SHP77 (cell line): ENCODE data around the gene GARIN5B.
"Not testable (repeated sequence)": the region's sequence is repeated elsewhere in the genome, so short reads cannot be mapped to it uniquely, and the experiment has no call there.

Experiments used
- DNase-seq, 2 experiments: peaks; one replicate each; lab custom pipeline; 2025; lab: John Stamatoyannopoulos, UW

The GARIN5B gene

DNA sequence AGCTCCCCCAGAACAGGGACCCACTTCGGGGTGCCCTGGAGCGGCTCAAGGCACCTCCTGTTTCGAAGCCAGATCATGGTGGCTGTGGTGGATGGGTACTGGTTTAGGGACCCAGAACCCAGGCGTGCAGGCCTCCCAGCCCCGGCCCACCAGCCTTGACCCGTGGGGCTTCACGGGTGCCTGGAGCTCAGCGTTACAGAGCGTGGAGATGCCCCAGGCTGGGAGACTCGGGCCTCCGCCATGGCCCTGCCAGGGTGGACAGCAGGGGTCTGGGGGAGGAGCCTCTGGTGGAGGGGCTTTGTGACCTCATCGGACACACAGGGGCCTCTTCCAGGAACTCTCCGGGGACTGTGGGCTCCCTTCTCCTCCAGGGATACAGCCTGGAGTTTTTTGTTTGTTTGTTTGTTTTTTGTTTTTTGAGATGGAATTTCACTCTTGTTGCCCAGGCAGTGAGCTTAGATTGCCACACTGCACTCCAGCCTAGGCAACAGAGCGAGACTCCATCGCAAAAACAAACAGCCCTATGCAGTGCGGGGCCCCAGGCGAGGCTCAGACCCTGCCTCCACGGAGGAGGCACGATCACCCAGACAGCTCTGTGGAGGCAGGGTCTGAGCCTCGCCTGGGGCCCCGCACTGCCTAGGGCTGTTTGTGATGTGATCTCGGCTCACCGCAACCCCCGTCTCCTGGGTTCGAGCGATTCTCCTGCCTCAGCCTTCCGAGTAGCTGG lies at the start of gene GARIN5B:
GARIN5B (minus strand) TSS at position 271 of the 727 bp plus-strand sequence; CDS start at position 77, 194 bp downstream.
- no peak for DNase-seq

DNA sequence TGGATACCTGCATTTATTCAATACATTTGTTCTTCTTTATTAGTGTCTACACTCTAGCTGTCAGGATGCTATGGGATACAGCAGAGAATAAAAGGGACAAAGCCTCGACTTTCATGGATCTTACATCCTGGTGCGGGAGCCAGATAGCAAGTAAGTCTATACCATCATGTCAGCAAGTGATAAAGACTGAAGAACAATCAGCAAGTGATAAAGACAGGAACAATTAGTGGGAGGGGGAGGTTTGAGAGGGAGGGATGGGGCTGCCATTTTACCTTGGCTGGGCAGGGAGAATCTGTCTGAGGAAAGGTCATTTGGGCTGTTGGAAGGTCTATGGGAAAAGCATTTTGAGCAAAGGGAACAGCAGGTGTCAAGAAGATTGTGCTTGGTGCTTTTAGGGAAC lies 47.1 kb upstream of the GARIN5B start:
- no peak for DNase-seq

DNA sequence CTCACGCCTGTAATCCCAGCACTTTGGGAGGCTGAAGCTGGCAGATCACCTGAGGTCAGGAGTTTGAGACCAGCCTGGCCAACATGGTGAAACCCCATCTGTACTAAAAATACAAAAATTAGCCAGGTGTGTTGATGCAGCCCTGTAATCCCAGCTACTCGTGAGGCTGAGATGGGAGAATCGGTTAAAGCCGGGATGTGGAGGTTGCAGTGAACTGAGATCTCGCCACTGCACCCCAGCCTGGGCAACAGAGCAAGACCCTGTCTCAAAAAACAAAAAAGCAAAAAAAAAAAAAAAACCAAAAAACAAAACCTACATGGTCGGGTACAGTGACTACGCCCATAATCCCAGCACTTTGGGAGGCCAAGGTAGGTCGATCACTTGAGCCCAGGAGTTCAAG lies 46.1 kb upstream of the GARIN5B start:
- not testable (repeated sequence) for DNase-seq

- no peak for DNase-seq
Observed at GRCh38 chr19:55408533-55408872, 45.4 kb upstream of the GARIN5B start.

- DNase-seq: peak; percentile 99
Observed at GRCh38 chr19:55407800-55408532, 44.9 kb upstream of the GARIN5B start.

DNA sequence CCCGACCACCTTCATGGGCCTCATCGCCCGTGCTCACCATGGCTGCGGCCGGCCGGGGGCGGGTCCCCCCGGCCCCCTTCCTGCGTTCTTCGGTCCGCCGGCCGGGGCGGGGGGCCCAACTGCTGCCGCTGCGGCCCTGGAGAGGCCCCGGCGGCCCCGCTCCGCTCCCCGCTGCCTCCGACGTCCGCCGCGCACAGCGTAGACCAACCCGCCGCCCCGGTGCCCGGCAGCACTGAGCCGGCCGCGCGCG lies 44.4 kb upstream of the GARIN5B start, which contains the start of gene UBE2S:
UBE2S (minus strand) TSS at position 239 of the 250 bp plus-strand sequence; CDS start at position 40, 199 bp downstream.
- not testable (repeated sequence) for DNase-seq

DNA sequence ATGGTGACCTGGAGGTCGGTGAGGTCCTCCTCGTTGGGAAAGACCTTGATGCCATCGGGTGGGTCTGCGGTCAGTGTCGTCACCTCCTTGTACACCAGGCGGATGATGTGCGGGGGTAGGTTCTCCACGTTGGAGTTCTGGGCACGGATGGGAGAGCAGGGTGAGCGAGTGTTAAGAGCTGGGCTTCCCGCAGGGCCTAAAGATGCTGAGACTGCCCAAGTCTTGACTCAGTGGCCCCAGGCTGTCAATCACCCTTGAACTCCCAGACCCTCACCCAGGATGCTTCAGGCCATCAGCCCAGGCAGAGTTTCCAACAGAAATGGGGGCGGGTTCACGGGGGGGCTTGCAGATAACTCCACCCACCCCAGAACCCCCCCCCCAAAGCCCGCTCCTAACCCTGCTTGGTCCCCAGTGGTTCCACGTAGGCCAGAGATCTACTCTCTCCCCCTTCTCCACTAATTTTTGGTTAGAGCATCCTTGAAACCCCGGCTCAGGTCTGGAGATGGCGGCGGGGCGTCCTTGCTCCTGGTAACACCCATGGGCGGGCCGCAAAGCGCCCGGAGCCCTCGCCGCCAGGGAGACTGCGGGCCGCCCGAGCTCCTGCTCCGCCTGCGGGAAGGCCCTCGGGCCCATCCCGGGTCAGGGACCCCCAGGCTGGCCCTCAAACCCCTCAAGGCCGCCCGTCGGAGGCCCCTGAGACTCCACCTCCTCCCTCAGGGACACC lies 43.9 kb upstream of the GARIN5B start:
- DNase-seq: no peak

- no peak for DNase-seq
Observed at GRCh38 chr19:55406091-55406825, 43.2 kb upstream of the GARIN5B start.

DNA sequence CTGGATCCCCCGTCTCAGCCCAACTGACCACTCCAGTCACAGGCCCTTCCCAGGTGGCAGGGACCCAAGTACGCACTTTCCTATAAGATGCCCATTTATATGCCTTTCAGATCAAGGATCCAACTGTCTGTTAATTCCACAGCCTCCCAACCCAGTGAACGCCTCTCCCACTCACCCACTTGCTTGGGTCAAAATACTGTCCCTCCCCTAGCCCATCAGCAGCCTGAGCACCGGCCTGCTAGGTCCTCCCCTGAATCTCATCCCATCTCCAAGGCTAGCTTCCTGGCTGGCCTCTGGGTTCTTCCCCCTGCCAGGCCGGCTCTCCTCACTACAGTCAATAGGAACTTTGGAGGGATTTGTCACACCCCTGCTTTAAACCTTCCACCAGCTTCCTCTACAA lies 42.6 kb upstream of the GARIN5B start:
- no peak for DNase-seq

- DNase-seq: no peak
Observed at GRCh38 chr19:55402509-55402908, 39.4 kb upstream of the GARIN5B start.

- not testable (repeated sequence) for DNase-seq
Observed at GRCh38 chr19:55401390-55401789, 38.3 kb upstream of the GARIN5B start.

DNA sequence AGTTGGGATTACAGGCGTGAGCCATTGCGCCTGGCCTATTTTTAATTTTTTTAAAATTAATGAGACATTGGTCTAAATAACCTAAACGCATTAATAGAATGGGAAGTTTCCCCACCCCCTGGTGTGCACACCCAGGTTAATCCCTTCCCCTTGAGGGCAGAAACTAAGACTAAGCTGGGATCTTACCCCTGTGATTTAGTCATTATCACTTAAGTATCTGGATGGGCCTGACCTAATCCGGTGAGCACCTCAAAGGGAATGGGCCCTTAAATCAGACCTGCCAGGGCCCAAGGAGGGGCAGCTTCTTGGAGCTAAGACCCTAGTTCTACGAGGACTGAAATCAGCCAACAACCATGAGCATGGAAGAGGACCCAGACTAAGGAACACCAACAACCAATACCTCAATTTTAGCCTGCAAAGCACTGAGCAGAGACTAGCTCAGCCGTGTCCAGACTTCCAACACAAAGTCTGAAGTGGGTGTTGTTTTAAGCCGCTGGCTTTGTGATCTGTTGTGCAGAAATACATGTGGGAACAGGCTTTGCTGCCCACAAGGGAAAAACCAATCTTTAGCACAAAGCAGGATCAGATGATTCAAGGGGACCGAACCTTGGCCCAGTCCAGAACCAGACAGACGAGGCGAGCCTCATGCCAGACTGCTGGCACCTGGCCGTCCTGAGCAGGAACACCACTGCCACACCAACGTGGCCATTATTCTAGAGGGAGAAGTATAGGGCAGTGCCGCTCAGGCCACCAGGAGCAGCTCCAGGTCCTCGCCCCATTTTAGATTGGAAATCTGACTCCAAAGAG lies 37.4 kb upstream of the GARIN5B start:
- DNase-seq: no peak

GRCh38 chr19:55398200-55398925 lies 35.3 kb upstream of the GARIN5B start:
- no peak for DNase-seq

- DNase-seq: no peak
Observed at GRCh38 chr19:55392820-55393761, 30.0 kb upstream of the GARIN5B start.

DNA sequence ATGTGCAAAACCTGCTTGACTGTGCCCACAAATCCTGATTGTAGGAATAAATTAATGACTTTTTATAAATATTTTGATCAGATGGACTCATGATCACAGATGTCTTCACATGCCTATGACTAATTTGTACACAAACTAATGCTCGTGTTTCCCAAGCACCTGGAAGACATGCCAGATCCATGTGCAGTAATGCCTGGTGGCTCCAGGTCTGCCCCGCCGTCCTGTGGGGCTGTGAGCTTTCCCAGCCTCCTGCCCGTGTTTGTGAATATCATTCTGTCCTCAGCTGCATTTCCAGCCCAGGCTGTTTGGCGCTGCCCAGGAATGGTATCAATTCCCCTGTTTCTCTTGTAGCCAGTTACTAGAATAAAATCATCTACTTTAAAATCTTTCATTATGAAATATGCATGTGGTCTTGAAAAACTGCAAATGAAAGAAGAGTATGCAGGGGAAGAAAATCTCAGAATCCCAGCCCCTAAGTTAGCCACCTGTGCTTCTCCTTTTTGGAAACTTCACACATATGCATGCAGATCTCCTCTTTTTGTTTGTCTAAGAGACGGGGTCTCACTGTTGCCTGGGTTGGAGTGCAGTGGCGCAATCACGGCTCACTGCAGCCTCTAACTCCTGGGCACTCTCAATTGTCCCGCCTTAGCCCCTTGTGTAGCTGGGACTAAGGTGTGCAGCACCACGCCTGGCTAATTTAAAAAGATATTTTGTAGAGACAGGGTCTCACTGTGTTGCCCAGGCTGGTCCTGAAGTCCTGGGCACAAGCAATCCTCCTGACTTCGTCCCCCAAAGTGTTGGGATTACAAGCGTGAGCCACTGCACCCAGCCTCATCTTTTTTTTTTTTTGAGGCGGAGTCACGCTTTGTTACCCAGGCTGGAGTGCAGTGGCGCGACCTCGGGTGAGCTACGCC lies 28.9 kb upstream of the GARIN5B start:
- no peak for DNase-seq

DNA sequence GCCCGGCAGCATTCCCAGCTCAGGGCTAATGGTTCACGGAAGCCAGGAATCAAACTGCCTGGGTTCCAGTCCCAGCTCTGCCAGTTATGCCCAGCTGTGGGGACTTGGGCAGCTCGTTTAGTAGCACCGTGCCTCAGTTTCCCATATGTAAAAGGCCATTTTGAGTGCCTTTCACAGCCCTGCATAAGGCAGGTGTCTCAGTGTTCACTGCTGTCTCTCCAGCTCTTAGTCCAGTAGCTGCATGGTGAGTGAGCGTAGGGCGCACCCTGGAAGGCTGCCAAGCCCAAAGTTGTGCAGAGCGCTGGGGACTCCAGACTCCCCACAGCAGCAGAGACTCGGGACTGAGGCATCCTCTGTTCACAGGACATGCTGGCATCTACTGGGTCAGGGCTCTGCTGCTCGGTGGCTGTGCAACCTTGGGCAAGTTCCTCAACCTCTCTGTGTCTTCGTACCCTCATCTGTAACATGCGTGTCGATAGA lies 28.2 kb upstream of the GARIN5B start:
- no peak for DNase-seq

- no peak for DNase-seq
Observed at GRCh38 chr19:55390461-55390880, 27.4 kb upstream of the GARIN5B start.
